ENCODE data around the gene BACH2.
"Not testable (repeated sequence)": the region's sequence is repeated elsewhere in the genome, so short reads cannot be mapped to it uniquely, and the experiment has no call there.

Gene BACH2

DNA sequence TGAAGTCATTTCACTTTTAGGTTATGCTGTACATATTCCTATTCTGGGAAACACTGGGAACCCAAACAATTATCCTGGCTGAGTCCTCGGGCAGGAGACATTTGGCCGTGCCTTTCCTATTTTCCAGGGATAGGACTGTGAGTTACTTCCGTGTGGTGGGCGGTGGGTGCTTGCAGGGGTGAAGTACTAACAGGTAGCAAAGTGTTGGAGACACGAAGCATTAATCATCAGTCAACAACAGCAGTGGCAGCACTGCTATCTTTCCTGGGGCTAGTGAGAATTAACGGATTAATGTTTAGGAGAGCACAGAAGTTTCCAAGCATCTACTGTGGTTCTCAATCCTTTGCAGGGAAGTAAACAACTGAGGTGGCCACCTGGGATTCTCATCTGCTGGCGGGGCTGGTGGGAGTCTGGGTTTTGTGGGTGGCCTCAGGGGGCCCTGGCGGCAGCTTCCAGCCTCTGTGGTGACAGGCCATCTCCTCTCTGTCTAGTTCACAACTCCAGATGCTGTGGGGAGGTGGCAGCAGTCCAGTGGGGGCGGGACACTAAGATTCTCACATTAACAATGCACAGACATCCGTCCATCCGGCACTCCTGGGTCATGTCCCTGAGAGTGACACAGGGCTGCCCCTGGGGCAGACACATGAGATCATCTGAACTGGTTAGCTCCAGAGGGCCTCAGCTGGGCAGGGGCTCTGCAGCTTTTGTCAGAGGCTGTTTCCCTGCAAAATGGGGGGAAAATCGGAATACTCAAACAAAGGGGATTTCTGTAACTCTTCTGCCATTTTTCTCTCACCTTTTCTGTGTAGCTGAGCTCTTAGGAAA, 311.5 kb downstream of the BACH2 start:
- DNase-seq, result peak; percentile 91

DNA sequence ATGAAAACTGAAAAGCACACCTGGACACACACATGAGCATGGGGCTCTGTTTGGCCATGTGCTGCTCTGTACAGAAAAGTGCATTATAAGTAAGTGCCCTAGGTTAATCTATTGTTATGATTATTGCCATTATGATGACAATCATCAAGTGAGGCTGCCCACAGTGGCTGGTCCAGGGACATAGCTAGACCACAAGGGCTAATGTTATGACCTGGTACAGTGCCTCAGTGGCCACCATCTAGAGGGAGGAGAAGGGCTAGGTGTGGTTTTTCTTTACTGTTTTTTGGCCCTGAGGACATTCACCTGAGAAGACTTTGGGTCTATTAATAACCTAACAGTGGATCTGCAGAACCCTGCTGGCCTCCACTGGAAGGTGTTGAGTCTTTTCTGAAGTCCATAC, 316.3 kb downstream of the BACH2 start:
- no peak for DNase-seq

DNA sequence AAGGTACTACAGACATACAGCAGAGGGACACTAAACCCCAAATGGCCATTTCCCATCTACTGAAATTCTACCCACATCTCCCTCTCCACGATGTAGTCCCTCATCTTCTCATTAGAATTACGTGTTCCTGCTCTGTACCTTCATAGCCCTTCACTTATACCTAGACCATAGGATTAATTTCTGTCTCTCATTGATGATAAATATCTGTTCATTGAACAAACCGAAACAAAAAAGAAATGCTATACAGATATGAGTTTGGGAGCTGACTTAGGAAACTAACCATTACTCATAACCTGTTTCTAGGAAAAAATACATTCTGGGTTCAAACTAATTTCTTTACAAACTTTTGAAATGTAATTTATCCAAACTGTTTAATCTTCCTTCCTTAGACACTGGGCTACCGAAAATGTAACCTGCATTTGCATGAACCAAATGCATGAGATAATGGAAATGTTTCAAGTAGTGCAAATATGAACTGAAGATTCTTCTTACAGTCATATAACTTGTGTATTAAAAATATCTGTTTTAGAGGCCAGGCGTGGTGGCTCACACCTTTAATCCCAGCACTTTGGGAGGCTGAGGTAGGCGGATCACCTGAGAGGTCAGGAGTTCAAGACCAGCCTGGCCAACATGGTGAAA, 317.0 kb downstream of the BACH2 start:
- no peak for DNase-seq

DNA sequence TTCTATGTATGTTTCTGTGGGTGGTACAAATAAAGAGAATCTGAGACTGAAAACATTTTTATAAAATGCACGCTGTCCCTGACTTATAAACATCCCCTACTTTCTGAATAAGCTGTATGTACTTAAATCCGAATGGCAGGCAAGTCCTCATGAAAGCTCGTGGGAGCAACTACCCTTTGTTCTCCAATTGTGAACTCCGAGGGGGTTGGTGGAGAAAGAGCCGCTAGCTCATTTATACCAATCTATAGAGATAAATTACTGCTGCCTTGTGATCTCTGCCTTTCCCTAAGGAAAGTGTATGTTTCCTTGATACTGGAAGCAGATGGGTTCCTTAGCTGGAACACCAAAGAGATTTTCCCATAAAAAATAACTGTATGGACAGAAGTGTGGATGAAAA, 317.9 kb downstream of the BACH2 start:
- DNase-seq, result no peak

DNA sequence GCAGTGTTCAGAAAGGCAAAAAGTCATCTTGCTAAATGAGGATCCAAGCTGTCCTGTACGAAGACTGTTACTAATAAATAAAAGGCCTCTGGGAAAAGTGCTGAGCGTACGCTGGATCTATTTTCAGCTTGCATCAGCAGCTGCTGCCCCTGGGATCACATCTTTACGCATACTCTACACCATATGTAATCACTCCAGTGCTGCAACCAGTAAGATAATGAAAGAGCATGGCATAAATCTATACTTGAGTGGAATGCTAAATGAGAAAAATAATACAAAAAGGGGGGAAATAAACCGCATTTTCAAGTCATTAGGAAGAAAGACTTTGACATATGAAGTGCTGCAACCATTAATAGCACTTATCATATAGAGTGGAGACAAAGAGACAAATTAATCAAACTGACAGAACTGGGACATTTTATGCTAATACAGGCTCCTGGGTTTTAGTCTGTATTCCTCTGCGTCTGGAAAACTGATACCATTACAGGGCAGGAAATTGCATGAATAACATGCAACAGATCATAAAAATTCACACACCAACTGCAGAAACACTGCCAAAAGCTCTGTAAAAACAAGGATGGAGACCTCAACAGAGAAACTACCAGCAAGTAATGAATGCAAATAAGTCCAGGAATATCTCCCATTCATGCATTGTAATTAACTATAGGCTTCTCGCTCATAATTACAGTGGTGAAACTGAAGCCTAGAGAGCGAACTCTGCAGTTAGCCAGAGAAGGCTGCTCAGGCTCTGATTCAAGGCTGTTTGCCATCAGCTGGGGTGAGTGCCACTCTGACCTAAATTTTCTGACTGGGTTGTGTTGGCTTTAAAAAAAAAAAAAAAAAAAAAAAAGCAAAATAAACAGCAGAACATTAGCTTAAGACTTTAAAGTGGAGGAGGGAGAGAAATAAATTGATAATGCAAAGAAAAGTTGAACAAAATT, 318.6 kb downstream of the BACH2 start:
- DNase-seq, result peak; percentile 96

DNA sequence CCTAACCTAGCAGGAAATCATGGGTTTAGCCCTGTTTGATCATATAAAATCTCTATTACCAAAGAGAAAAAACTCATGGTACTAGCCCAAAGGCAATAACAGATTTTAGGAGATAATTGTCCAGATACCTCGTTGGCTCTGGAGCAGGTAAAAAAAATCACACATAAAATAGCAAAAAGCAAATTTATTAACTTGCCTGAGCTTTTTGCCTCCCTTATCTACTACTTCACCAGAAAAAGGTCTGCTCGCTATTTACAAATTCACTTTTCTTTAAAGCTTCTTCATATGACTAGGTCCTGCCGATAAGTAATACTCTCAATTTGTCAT, 320.0 kb downstream of the BACH2 start:
- no peak for DNase-seq

DNA sequence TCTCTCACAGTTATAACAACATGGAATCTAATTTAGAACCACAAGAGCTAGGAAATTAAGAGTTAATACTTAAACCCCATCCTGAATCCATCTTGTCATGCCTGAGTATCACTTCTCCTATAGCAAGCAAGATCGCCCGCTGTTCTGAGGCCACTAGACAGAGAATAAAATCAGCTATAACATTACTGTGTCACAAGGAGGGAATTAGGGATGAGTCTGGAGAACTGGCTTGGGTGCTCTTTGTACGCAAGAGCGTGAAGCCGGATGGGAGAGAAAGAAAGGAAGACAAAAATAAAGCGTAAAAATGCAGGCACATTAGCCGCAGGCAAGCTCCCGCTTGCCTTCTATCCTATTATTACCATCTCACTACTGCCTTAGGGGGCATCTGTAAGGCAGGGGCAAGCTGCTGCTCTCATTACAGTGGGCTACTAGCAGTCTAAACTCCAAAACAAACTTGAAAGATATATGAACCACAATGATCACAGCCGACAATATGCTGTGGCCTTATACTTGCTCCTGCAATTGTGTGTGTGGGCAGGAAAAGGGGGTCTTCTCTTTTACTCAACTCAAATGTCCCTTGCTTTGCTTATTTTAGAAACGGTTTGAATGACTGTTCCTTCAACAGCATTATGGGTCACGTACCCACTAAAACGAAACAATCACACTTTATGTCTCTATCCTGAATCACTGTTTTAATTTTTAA, 320.5 kb downstream of the BACH2 start:
- no peak for DNase-seq

DNA sequence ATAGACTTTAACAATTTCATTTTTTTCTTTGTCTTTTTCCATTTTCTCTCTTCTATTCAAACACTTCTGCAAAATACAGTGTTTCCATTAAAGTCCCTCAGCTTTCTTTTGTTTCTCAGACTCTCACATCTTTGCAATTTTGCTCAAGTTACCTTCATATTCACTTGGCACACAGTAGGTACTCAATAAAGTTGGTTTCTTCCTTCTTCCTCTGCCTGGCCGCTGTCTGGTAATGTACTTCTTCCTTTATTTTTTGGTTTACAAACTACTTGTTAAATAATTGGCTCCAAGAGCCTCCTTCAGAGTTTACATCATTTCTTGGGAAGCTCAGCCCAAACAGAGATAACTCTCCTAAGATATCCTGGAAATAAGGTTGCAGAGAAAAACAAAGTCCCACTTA, 321.3 kb downstream of the BACH2 start:
- no peak for DNase-seq

DNA sequence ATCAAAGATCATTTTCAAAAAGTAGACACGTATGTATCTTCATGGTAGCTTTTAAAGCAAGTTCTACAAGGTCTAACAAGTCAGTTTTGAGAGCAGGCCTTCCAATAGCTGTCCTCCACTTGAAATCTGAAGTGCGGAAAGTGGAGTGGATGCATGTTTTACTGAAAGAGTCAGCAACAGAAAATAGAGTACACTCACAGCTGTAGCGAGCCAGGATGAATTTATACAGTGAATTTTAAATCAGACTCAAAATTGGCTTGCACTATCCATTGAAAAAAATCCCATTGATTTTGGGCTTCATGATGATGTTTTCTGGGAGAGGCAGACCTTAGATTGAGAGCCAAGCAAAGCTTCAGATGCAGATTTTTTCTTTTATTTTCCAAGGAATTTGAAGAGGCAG, 321.8 kb downstream of the BACH2 start:
- no peak for DNase-seq

DNA sequence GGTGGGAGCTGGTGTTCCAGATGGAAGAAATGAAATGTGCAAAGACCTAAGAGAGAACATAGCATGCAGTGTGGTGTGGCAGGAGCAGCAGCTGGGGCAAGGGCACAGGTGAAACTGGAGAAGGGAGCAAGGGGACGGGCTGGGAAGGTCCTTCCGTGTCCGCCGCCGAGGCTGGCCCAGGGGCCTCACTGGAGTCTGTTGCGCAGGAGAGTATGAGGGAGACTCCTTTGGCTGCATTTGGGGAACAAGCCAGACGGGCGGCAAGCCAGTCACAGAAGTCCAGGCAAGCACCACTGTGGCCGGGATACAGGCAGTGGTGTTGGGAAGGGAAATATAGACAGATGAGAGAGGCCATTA, 324.6 kb downstream of the BACH2 start:
- DNase-seq, result no peak

DNA sequence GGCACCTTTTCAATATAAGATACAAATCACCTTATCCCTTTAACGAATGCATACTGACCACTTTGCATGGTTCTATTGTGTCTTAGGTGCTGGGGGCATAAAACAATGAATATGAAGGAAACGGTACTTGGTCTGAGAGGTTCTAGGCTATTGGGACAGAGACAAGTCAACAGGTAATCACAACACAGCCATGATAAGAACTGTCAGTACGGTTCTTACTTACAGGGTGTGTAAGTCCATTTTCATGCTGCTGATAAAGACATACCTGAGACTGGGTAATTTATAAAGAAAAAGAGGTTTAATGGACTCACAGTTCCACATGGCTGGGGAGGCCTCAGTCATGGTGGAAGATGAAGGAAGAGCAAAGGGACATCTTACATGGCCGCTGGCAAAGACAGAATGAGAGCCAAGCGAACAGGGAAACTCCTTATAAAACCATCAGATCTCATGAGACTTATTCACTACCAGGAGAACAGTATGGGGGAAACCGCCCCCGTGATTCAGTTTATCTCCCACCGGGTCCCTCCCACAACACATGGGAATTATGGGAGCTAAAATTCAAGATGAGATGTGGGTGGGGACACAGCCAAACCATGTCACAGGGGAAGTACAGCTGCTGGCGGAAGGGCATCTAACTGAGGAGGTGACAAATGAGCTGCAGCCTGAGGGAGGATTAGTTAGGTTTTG, 325.2 kb downstream of the BACH2 start:
- not testable (repeated sequence) for DNase-seq

DNA sequence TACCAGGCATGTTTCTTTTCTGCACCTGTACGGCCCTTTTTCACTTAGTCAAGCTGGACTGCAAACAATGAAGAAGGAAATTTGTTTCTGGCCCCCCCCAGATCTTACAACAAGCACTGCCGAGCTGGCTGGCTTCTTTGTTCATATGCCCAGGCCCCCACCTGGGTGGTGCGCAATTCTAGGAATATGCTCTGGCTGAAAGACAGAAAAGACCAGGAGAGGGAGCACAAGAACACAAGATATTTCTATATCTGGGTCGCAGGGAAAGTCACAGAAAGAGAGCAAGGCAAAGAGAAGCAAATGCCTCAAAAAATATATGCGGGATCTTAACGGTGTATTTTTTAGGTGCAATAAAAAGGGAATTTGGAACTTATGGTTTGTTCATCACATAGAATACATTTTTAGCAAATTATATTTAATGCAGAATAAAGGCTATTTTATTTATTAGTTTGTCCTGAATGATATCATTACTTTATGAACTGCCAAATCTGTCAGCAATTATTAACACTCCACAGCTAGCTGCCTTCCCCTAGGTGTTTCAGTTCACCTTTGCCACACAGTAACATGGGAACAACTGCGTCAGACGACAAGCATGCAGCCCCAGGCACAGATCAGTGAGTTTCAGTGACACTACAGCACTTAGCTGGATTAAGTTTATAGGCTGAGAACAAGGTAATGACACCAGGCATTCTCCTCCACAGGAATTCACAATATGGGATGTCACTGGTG, 325.9 kb downstream of the BACH2 start:
- DNase-seq, result peak; percentile 75

DNA sequence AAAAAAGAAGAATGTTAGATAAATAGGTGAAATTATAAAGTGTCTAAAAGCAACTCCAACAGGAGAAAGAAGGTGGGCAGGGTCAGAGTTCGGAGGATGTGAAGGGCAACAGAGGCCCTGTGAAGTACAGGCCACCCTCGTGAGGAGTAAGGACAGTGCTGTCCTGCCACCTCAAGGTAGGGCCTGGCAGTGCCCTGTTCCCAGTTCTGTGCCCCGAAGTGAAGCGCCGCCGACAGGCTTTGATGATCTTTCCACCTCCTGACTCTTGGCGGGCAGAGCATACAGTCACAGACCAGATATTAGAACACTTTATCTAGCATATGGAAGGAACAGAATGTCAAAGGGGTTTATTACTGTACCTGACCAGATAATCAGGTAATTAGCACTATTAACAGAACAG, 326.6 kb downstream of the BACH2 start:
- DNase-seq, result no peak

DNA sequence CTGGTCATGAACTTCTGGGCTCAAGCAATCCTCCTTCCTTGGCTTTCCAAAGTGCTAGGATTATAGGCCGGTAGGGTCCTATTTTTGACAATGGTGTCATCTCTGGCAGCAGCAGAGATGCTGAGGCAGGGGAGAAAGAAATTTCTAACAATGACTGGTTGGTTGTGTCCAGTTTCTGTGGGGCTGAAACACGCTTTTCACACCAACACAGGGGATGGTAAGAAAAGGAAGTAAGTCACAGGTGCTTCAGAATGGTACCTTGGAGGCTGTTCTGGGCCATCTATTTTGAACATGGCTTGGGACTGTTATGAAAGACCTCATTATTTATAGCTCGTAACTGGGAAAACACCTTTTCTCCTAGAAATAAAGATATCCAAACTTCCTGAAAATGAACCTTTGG, 329.7 kb downstream of the BACH2 start:
- DNase-seq, result no peak

DNA sequence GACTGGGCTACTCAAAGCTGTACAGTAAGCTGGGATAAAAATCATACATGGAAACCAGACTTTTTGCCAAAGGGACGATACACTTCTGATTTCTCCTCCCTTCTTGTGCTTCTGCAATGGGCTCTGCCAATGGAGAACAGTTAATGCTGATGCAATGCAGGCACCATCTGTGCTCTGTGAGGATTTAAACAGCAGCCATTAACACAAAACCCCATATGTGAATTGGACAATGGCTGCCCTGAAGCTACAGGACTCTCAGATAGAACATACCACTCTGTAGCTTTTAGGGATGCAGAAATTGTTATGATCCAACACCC, 330.5 kb downstream of the BACH2 start:
- DNase-seq, result no peak

DNA sequence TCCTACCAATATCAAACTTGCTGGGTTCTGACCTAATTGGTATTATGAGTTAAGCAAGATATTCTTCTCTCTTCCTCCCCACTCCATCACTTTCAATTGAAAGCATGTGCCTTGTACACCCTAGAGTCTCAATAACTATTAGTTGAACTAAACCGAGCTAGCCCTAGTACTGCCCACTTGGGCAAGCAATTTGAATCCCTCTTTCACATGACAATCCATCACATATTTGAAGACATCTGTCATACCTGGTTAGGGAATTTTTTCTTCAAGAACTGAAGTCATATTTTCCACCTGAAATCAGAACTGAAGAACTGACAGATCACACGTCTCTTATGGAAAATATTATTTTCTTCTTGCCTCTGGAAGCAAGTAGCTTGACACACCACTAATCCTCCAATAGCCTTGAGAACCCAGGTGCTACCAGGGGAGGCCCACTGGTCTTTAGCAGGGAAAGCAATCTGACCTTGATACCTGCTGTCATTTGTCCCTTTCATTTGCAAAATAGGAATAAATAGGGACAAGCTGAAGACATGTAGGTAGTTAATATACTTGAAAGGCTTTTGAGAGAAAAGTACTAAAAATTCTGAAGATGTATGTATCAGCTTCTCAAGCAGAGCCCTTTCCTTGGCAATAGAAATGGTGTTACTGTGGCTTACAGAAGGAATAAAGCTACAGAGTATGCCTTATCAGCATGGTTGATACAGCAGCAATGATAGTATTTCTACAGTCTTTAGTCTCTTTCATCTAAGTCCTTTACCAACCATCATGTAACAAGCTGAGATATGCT, 331.0 kb downstream of the BACH2 start:
- no peak for DNase-seq

DNA sequence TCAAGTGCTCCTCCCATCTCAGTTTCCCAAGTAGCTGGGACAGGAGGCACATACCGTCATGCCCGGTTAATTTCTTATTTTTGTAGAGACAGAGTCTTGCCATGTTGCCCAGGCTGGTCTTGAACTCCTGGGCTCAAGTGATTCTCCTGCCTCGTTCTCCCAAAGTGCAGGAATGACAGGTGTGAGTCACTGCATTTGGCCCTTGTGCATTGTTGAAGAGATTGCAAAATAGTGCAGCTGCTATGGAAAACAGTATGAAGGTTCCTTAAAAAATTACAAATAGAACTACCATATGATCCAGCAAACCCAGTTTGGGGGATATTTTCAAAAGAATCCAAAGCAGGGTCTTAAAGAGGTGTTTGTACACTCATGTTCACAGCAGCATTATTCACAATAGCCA, 333.3 kb downstream of the BACH2 start:
- DNase-seq, result no peak

DNA sequence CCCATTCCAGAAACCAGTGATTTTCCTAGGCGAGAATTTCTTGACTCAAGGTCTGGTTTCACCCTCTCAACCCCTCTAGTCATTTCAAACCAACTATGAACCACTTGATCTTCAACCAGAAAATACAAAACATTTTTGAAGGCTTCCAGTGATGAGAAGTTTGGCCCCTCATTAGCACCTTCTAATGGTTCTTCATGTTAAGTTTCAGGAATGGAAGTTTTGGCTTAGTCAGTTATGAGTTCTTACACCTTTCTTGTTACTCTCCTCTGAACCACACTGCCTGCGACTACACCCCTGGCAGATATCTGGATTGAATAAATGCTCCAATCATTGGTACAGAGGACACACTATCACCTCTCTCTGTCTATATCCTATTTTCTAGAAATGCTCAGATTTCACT, 335.2 kb downstream of the BACH2 start:
- no peak for DNase-seq

DNA sequence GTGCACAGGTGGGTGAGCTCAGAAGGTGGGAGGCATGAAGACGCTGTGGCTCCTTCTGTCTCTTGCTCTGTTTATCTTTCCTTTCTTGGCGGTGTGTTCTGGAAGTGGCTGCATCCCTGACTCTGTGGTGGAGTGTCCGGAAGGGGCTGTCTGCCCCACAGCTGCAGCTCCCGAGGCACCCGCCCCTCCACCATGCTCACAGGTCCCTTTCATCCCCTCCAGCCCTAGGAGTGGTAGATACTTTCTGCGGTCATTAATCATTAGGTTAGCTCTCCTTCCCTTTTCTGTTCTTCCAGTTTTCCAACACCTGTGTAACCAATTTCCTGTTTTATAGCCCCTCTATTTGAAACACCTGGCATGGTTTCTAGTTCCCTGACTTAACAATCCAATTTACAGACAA, 336.8 kb downstream of the BACH2 start:
- no peak for DNase-seq

DNA sequence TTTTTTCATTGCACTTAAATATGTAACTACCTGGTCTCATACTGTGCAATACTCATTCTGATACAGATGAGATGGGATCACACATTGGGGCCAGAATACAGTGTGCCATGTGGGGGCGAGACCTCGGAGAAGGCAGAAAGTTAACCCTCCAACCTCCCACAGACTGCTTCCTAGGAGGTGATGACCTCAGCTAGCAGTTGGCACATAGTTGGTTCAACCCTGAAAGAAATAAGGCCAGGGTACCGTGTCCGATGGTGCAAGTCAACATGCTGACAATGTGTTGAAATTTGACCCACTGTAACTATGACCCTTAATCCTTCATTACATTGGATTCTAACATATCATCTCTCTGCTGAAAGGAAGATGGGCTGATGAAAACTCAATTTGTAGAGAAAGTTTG, 340.5 kb downstream of the BACH2 start:
- no peak for DNase-seq

DNA sequence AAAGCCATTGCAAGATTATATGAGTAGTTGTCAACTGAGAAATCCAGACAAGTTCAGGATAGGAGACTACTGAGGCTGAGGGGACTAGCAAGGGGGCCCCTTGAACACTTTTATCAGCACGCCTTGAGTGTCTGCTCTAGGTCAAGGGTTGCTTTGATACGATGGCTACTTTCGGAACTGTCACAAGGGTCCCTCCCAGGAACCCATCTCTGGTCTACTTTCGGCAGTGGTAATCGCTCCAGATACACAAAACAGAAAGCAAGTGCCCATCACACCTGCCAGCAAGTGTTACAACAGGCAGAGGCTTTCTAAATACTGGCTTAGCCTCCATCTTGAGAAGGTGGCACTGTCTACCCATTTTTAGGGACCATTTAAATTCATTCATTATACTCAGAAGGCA, 341.3 kb downstream of the BACH2 start:
- no peak for DNase-seq

Data from fibroblast of skin of right biceps (primary cell).